Neuronal stem cell (in vitro differentiated cells): ENCODE results near the gene ONECUT2.

ENCODE experiments used
- DNase-seq: peaks from one replicate; pipeline ENCODE4 v3.0.0-alpha.2; 2013; ENCODE audit warnings: low spot score
- H2AFZ ChIP-seq: one replicate; pipeline ENCODE4 v1.6.1; 2013; ENCODE audit warnings: mild to moderate bottlenecking, low read length, inconsistent platforms
- H2AK5ac ChIP-seq: 2 replicates; pipeline ENCODE4 v1.6.1; 2013; ENCODE audit warnings: low read depth, mild to moderate bottlenecking, inconsistent platforms, low read length, moderate library complexity, mixed read lengths
- H2BK120ac ChIP-seq: 2 replicates; pipeline ENCODE4 v1.6.1; 2013; ENCODE audit warnings: low read depth, mild to moderate bottlenecking, inconsistent platforms, low read length, moderate library complexity, mixed read lengths
- H2BK12ac ChIP-seq: one replicate; pipeline ENCODE4 v1.6.1; 2013; ENCODE audit warnings: low read length, inconsistent platforms
- H2BK15ac ChIP-seq: 2 replicates; pipeline ENCODE4 v1.6.1; 2013; ENCODE audit warnings: mild to moderate bottlenecking, low read length, inconsistent platforms, mixed read lengths
- H2BK5ac ChIP-seq: one replicate; pipeline ENCODE4 v1.6.1; 2013; ENCODE audit warnings: inconsistent platforms, mild to moderate bottlenecking, low read length, moderate library complexity
- H3K14ac ChIP-seq: one replicate; pipeline ENCODE4 v1.6.1; 2013; ENCODE audit warnings: low read length, inconsistent platforms
- H3K18ac ChIP-seq: 2 replicates; pipeline ENCODE4 v1.6.1; 2013; ENCODE audit warnings: low read length, inconsistent platforms
- H3K23ac ChIP-seq: 2 replicates; pipeline ENCODE4 v1.6.1; 2013; ENCODE audit warnings: low read depth, mild to moderate bottlenecking, mixed read lengths, low read length, inconsistent platforms; ENCODE audit not compliant: poor library complexity
- H3K27ac ChIP-seq: replicated peaks from 3 replicates; pipeline ENCODE4 v1.5.1; 2013; ENCODE audit warnings: low read length, inconsistent platforms
- H3K27me3 ChIP-seq, 3 experiments: 2 replicates each; pipeline ENCODE4 v1.6.1; 2013; ENCODE audit warnings: low read length in 3 of 3, mild to moderate bottlenecking in 2 of 3, inconsistent platforms in 1 of 3, low read depth in 1 of 3, mixed read lengths in 1 of 3, moderate library complexity in 1 of 3; ENCODE audit not compliant: control insufficient read depth in 3 of 3, insufficient read depth in 3 of 3
- H3K36me3 ChIP-seq, 2 donors: replicated peaks in 1 of 2; 2 replicates each; pipeline ENCODE4 v1.6.1; 2013; ENCODE audit warnings: low read length in 2 of 2; ENCODE audit not compliant: control insufficient read depth in 2 of 2, insufficient read depth in 2 of 2
- H3K4ac ChIP-seq: 2 replicates; pipeline ENCODE4 v1.6.1; 2013; ENCODE audit warnings: inconsistent platforms, mild to moderate bottlenecking, low read length, moderate library complexity
- H3K4me1 ChIP-seq, 2 donors: 1 replicate in 1 of 2; 2 replicates in 1 of 2; pipeline ENCODE4 v1.6.1; 2013; ENCODE audit warnings: low read length in 2 of 2, low read depth in 1 of 2; ENCODE audit not compliant: control insufficient read depth in 2 of 2, insufficient read depth in 1 of 2
- H3K4me2 ChIP-seq: one replicate; pipeline ENCODE4 v1.6.1; 2013; ENCODE audit warnings: mild to moderate bottlenecking, low read length, inconsistent platforms; ENCODE audit not compliant: insufficient read depth, poor library complexity, severe bottlenecking
- H3K4me3 ChIP-seq, 2 donors: 2 replicates each; pipeline ENCODE4 v1.5.1; 2013; ENCODE audit warnings: low read length in 2 of 2, mild to moderate bottlenecking in 2 of 2, inconsistent platforms in 1 of 2, moderate library complexity in 1 of 2
- H3K79me1 ChIP-seq: one replicate; pipeline ENCODE4 v1.6.1; 2013; ENCODE audit warnings: low read depth, mild to moderate bottlenecking, inconsistent platforms, low read length, moderate library complexity
- H3K9ac ChIP-seq: one replicate; pipeline ENCODE4 v1.6.1; 2013; ENCODE audit warnings: mild to moderate bottlenecking, low read depth, low read length, inconsistent platforms; ENCODE audit not compliant: poor library complexity
- H3K9me3 ChIP-seq, 2 donors: replicated peaks in 1 of 2; 2 replicates each; pipeline versions ENCODE3 to v1.6.1; 2013; ENCODE audit warnings: low read length in 2 of 2, mild to moderate bottlenecking in 2 of 2, inconsistent platforms in 1 of 2, low read depth in 1 of 2, mixed read lengths in 1 of 2, moderate library complexity in 1 of 2; ENCODE audit not compliant: control insufficient read depth in 2 of 2, insufficient read depth in 1 of 2
- H4K8ac ChIP-seq: one replicate; pipeline ENCODE4 v1.6.1; 2013; ENCODE audit warnings: low read depth, mild to moderate bottlenecking, inconsistent platforms, low read length, moderate library complexity
- H4K91ac ChIP-seq: one replicate; pipeline ENCODE4 v1.6.1; 2013; ENCODE audit warnings: low read length, low read depth, mild to moderate bottlenecking, inconsistent platforms; ENCODE audit not compliant: poor library complexity
- WGBS, 2 donors: extraction: QIAGEN DNeasy Blood & Tissue Kit; methylation state at CpG; one replicate each; pipeline ENCODE4 v1.1.7; 2013; ENCODE audit warnings: missing lambda C conversion rate in 2 of 2, mixed read lengths in 1 of 2; ENCODE audit not compliant: insufficient read length in 2 of 2, insufficient replicate concordance in 1 of 2; ENCODE audit errors: extremely low coverage in 2 of 2; 5-methylcytosine and 5-hydroxymethylcytosine counted together

Gene ONECUT2

DNA sequence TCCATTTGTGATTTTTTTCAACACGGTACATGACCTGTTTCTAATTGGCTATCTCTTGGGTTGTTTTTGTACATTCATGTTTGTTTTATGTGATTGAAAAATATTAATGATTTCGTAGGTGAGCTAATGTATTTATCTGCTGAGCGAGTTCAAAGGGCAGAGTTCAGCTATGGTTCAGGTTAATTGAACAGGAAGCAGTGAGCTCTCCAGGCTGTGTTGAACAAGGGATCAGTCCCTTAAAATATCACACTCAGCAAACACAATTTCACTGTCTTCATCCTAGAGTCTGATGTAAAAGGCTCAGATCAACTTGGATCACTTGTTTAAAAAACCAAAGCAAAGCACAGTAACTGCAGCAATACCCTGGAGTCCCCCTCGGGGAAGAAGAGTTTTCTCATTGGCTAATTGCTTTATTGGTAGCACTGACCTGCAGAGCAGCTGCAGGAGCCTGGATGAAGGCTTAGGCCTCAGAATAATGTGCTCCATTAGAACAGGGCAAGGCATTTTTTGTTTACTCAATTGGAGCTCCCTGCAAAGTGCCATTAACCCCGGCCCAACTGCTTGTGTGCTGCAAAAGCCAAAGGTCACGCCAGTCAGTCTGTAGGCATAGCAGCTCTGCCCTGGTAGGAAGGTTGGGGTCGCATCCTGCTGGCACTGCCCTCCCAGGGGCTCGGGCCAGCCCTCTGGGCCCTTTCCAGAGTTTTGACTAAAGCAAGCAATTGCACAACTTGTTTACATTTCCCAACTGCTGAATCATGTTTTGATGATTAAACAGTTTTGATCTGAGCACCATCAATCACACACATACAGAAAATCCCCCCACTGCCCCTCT is 10.5 kb downstream of the ONECUT2 start:
- DNase-seq, result no peak
- peaks cover 8 to 29% (median 27%) of the 10 kb centered on the region in 3 experiments for H3K27me3 ChIP-seq

DNA sequence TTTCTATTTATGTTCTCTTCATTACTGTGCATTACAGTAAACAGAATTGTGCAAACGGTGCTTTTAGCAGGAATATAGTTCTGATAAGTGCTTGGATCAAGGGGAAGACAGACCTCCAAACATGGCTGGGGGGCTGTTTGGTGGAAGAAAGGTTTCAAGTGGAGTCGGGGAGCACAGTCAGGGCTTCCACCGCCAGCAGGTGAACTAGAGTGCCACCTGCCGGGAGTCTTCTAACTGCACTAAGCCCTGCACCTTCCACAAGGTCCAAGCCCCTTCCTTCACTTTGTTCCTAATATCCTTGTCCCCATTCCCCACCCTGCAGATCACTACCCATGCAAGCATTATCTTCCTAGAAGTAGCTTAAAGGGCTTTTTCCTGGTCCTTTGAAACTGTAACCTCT is 11.1 kb downstream of the ONECUT2 start:
- no peaks in the 10 kb centered on the region for H3K79me1 ChIP-seq
- no peak overlapping the region for H3K27ac ChIP-seq
- peaks cover 0 to 6% of the 10 kb centered on the region in 2 donors for H3K9me3 ChIP-seq
- no peak overlapping the region for H3K18ac ChIP-seq
- no peak overlapping the region for H4K91ac ChIP-seq
- H3K4me1 ChIP-seq, result peaks cover 4% of the 10 kb centered on the region in 2 donors
- H3K4me2 ChIP-seq, result no peak overlapping the region
- no peak overlapping the region for H3K23ac ChIP-seq
- DNase-seq, result no peak
- no peak overlapping the region for H2BK12ac ChIP-seq
- no peak overlapping the region for H3K14ac ChIP-seq
- H2BK5ac ChIP-seq, result no peak overlapping the region
- no peak overlapping the region for H3K4ac ChIP-seq
- H2BK15ac ChIP-seq, result no peak overlapping the region
- no peak overlapping the region for H2AFZ ChIP-seq
- no peaks in the 10 kb centered on the region for H3K36me3 ChIP-seq
- H3K4me3 ChIP-seq, result no peak overlapping the region
- no peak overlapping the region for H4K8ac ChIP-seq
- WGBS, 2 donors, result no CpG with 5 or more reads among the region's 4 CpGs
- no peak overlapping the region for H2AK5ac ChIP-seq
- peaks cover 3 to 23% (median 20%) of the 10 kb centered on the region in 3 experiments for H3K27me3 ChIP-seq
- H2BK120ac ChIP-seq, result no peak overlapping the region
- H3K9ac ChIP-seq, result no peak overlapping the region

More for the DNA sequence above, 10.5 kb downstream of the ONECUT2 start:
- Histone ChIP-seq H2BK12ac (no peak overlapping the region), H3K14ac (no peak overlapping the region), H2BK5ac (no peak overlapping the region), H3K27ac (no peak overlapping the region), H3K4ac (no peak overlapping the region), H3K36me3 (no peaks in the 10 kb centered on the region), H3K18ac (no peak overlapping the region), H3K4me1 (peaks cover 4% of the 10 kb centered on the region in 2 donors), H3K4me2 (no peak overlapping the region), H2AFZ (no peak overlapping the region), H3K79me1 (no peaks in the 10 kb centered on the region), H2BK120ac (no peak overlapping the region), H2AK5ac (no peak overlapping the region), H3K23ac (no peak overlapping the region), H3K9me3 (peaks cover 0 to 6% of the 10 kb centered on the region in 2 donors), H3K9ac (no peak overlapping the region), H2BK15ac (no peak overlapping the region), H4K91ac (no peak overlapping the region), H4K8ac (no peak overlapping the region), H3K4me3 (no peak overlapping the region)
- WGBS, 2 donors, result no CpG with 5 or more reads among the region's 8 CpGs

DNA sequence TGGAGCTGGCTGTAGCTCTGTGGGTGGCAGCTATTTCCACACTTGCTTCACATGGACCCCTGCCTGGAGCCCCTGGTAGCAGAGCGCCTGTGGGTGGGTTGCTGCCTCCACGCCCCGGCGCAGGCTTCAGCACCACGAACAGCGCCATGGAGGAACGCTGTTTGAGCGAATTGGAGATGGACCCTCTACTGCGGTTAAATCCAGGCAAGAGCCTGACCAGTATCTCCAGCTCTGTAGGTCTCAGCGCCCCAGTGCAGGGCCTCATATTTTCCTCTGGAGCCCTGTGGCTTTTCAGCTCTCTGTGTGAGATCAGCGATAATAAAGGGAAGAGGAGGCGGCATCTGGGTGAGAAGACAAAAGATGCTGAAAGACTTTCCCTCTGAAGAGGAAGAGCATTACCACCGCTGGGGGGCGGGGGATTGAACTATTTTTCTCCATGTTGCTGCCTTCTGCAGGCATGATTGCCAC is 12.0 kb downstream of the ONECUT2 start:
- no peaks in the 10 kb centered on the region for H3K79me1 ChIP-seq
- H3K4ac ChIP-seq, result no peak overlapping the region
- H2BK120ac ChIP-seq, result no peak overlapping the region
- H3K36me3 ChIP-seq, result no peaks in the 10 kb centered on the region
- H3K14ac ChIP-seq, result no peak overlapping the region
- H3K4me2 ChIP-seq, result no peak overlapping the region
- no peak overlapping the region for H2BK15ac ChIP-seq
- DNase-seq, result peak; percentile 85
- H2BK12ac ChIP-seq, result no peak overlapping the region
- no peak overlapping the region for H2BK5ac ChIP-seq
- H3K27me3 ChIP-seq, result peaks cover 0 to 15% (median 12%) of the 10 kb centered on the region in 3 experiments
- WGBS, 2 donors, result no CpG with 5 or more reads among the region's 14 CpGs
- peaks cover 0 to 2% of the 10 kb centered on the region in 2 donors for H3K9me3 ChIP-seq
- no peak overlapping the region for H3K23ac ChIP-seq
- H3K4me3 ChIP-seq, result no peak overlapping the region
- H3K18ac ChIP-seq, result no peak overlapping the region
- H3K27ac ChIP-seq, result no peak overlapping the region
- H3K4me1 ChIP-seq, result peaks cover 2 to 4% of the 10 kb centered on the region in 2 donors
- H4K8ac ChIP-seq, result no peak overlapping the region
- no peak overlapping the region for H4K91ac ChIP-seq
- H2AK5ac ChIP-seq, result no peak overlapping the region
- no peak overlapping the region for H2AFZ ChIP-seq
- no peak overlapping the region for H3K9ac ChIP-seq

- no peaks in the 10 kb centered on the region for H3K79me1 ChIP-seq
- no peak overlapping the region for H2AK5ac ChIP-seq
- no peak overlapping the region for H3K23ac ChIP-seq
- H4K91ac ChIP-seq, result no peak overlapping the region
- H2BK12ac ChIP-seq, result no peak overlapping the region
- no peak overlapping the region for H3K14ac ChIP-seq
- no peak overlapping the region for H2AFZ ChIP-seq
- H3K4me3 ChIP-seq, result no peak overlapping the region
- H3K4me2 ChIP-seq, result no peak overlapping the region
- H2BK120ac ChIP-seq, result no peak overlapping the region
- H4K8ac ChIP-seq, result no peak overlapping the region
- no peaks in the 10 kb centered on the region for H3K36me3 ChIP-seq
- no peak for DNase-seq
- H3K9me3 ChIP-seq, result no peaks in the 10 kb centered on the region
- no peak overlapping the region for H2BK15ac ChIP-seq
- no peak overlapping the region for H3K4ac ChIP-seq
- H2BK5ac ChIP-seq, result no peak overlapping the region
- no peaks in the 10 kb centered on the region for H3K4me1 ChIP-seq
- H3K9ac ChIP-seq, result no peak overlapping the region
- no CpG with 5 or more reads among the region's 5 CpGs for WGBS, 2 donors
- no peaks in the 10 kb centered on the region for H3K27me3 ChIP-seq
- H3K18ac ChIP-seq, result no peak overlapping the region
- no peak overlapping the region for H3K27ac ChIP-seq
Observed at GRCh38 chr18:57455576-57456129, 20.5 kb downstream of the ONECUT2 start.
